ENCODE measurements around the gene RHBDD3. TPM values are rescaled to one million over a fixed set of nuclear protein-coding genes. Genes with fewer than 3 reads are reported as not detected.

RHBDD3 gene
- total RNA-seq, 2 donors from 2014 or later: 23.9 to 36.7 TPM

DNA sequence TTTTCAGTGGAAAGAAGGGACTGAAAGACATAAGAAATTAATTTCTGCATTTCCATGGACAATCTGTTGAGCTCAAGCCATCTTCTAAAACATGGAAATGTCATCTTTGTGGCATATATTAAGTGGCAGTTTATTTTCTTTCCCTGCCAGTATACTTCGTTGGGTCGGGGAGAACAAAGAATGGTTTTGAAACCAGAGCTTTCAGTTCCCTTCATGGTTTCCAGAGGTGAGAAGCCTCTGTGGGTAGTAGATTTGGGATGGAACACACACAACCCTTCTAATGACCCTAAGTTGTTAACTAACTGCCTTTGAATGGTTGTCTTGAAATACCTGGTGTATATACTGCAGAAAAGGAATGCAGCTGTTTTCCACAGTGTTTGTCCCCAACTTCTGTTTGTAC is 21.1 kb upstream of the RHBDD3 start:
- ATAC-seq (ENCODE audit: insufficient number of reproducible peaks, low FRiP score, low read depth): no peak
- DNase-seq (ENCODE audit: low spot score): no peak
- peaks cover 0 to 10% of the 10 kb centered on the region in 2 donors for H3K4me1 ChIP-seq (ENCODE audit: control insufficient read depth in 1 of 2, low read depth in 2 of 2)
- TF ChIP-seq CTCF (IDR thresholded peaks at IDR 0.05): no peak
- no peaks in the 10 kb centered on the region for H3K27me3 ChIP-seq (replicated peaks; ENCODE audit: insufficient read depth)
- H3K27ac ChIP-seq: no peak overlapping the region
- H3K4me3 ChIP-seq: no peak overlapping the region
- H3K9me3 ChIP-seq: no peaks in the 10 kb centered on the region
- peaks cover 88% of the 10 kb centered on the region for H3K36me3 ChIP-seq

DNA sequence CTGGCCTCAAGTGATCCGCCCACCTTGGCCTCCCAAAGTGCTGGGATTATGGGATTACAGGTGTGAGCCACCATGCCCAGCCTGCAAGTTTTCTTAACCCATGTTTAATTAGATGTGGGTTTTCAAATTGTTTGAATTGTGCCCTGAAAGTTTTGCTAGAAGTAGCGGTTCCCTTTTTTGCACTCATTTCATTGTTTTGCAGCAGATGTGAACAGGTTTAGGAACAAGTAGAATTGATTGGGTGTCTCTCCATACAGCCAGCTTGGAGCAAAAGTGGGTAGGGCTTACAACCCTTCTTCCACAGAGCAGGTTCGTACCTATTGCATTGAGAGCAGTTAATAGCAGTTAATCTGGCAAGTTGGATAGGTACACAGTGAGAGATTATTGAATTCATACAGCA is 16.4 kb upstream of the RHBDD3 start:
- H3K9me3 ChIP-seq: no peaks in the 10 kb centered on the region
- no peak for ATAC-seq (ENCODE audit: insufficient number of reproducible peaks, low FRiP score, low read depth)
- H3K27me3 ChIP-seq (replicated peaks; ENCODE audit: insufficient read depth): no peaks in the 10 kb centered on the region
- H3K4me3 ChIP-seq: no peak overlapping the region
- peaks cover 93% of the 10 kb centered on the region for H3K36me3 ChIP-seq
- H3K4me1 ChIP-seq (ENCODE audit: control insufficient read depth in 1 of 2, low read depth in 2 of 2): no peaks in the 10 kb centered on the region
- H3K27ac ChIP-seq: no peak overlapping the region
- no peak for TF ChIP-seq CTCF (IDR thresholded peaks at IDR 0.05)
- DNase-seq (ENCODE audit: low spot score): no peak

DNA sequence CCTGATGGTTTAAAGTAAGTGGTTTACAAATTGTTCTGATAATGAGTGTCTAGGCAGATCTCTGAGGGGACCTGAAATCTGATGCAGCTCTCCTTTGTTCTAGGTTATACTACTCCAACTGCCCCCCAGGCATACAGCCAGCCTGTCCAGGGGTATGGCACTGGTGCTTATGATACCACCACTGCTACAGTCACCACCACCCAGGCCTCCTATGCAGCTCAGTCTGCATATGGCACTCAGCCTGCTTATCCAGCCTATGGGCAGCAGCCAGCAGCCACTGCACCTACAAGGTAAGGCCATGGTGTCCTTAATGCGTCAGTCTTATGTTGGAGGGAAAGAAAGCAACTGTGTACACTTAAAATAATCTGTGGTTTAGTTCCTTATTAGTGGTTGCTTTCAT is 10.1 kb upstream of the RHBDD3 start:
- no peak for TF ChIP-seq CTCF (IDR thresholded peaks at IDR 0.05)
- H3K36me3 ChIP-seq: peaks cover 75% of the 10 kb centered on the region
- H3K4me1 ChIP-seq (ENCODE audit: control insufficient read depth in 1 of 2, low read depth in 2 of 2): peaks cover 7 to 40% of the 10 kb centered on the region in 2 donors
- H3K9me3 ChIP-seq: no peaks in the 10 kb centered on the region
- no peak overlapping the region for H3K27ac ChIP-seq
- no peak overlapping the region for H3K4me3 ChIP-seq
- no peaks in the 10 kb centered on the region for H3K27me3 ChIP-seq (replicated peaks; ENCODE audit: insufficient read depth)
- DNase-seq (ENCODE audit: low spot score): no peak
- no peak for ATAC-seq (ENCODE audit: insufficient number of reproducible peaks, low FRiP score, low read depth)

- ATAC-seq (ENCODE audit: insufficient number of reproducible peaks, low FRiP score, low read depth): no peak
- no peak for TF ChIP-seq CTCF (IDR thresholded peaks at IDR 0.05)
Measured at GRCh38 chr22:29275819-29276565, 8.2 kb upstream of the RHBDD3 start.

GRCh38 chr22:29275167-29275566 is 7.4 kb upstream of the RHBDD3 start:
- H3K9me3 ChIP-seq: no peaks in the 10 kb centered on the region
- TF ChIP-seq CTCF (IDR thresholded peaks at IDR 0.05): no peak
- no peak overlapping the region for H3K4me3 ChIP-seq
- no peak for DNase-seq (ENCODE audit: low spot score)
- peaks cover 27 to 68% of the 10 kb centered on the region in 2 donors for H3K4me1 ChIP-seq (ENCODE audit: control insufficient read depth in 1 of 2, low read depth in 2 of 2)
- no peak overlapping the region for H3K27ac ChIP-seq
- H3K36me3 ChIP-seq: peaks cover 55% of the 10 kb centered on the region
- no peak for ATAC-seq (ENCODE audit: insufficient number of reproducible peaks, low FRiP score, low read depth)
- H3K27me3 ChIP-seq (replicated peaks; ENCODE audit: insufficient read depth): no peaks in the 10 kb centered on the region

More at GRCh38 chr22:29275819-29276565, 8.2 kb upstream of the RHBDD3 start:
- Histone ChIP-seq H3K4me1 (ENCODE audit: control insufficient read depth in 1 of 2, low read depth in 2 of 2) (peaks cover 24 to 60% of the 10 kb centered on the region in 2 donors), H3K27me3 (replicated peaks; ENCODE audit: insufficient read depth) (no peaks in the 10 kb centered on the region), H3K4me3 (no peak overlapping the region), H3K9me3 (no peaks in the 10 kb centered on the region), H3K27ac (no peak overlapping the region), H3K36me3 (peaks cover 59% of the 10 kb centered on the region)
- no peak for DNase-seq (ENCODE audit: low spot score)

Data from thoracic aorta (tissue), 2 donors.